ENCODE data around the gene RAB3GAP2. TPM values are rescaled to one million over a fixed set of nuclear protein-coding genes. Genes with fewer than 3 reads are reported as not detected.
"Not testable (repeated sequence)": the region's sequence is repeated elsewhere in the genome, so short reads cannot be mapped to it uniquely, and the experiment has no call there.

Gene RAB3GAP2
- total RNA-seq, 3 donors from 2014 or later (not counting 1 experiment from before 2014, with no cell fraction given), result 47.3 to 52.7 (median 51.5) TPM

DNA sequence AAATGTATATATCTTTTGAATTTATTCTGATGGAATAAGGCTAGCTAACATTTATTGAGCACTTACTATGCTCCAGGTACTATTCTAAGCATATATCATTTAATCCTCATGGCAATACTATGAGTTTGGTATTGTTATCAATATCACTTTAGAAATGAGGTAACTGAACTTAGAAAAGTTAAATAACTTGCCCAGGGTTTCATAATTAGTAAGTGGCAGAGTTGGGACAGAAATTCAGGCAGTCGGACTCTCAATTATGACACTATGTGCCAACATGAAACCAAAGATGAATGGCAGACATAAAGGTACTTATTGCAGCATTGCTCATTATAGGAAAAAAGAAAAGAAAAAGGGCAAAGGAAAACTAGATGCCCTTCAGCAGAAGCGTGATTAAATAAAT is 48.2 kb downstream of the RAB3GAP2 start:
- TF ChIP-seq, protein P1, sequence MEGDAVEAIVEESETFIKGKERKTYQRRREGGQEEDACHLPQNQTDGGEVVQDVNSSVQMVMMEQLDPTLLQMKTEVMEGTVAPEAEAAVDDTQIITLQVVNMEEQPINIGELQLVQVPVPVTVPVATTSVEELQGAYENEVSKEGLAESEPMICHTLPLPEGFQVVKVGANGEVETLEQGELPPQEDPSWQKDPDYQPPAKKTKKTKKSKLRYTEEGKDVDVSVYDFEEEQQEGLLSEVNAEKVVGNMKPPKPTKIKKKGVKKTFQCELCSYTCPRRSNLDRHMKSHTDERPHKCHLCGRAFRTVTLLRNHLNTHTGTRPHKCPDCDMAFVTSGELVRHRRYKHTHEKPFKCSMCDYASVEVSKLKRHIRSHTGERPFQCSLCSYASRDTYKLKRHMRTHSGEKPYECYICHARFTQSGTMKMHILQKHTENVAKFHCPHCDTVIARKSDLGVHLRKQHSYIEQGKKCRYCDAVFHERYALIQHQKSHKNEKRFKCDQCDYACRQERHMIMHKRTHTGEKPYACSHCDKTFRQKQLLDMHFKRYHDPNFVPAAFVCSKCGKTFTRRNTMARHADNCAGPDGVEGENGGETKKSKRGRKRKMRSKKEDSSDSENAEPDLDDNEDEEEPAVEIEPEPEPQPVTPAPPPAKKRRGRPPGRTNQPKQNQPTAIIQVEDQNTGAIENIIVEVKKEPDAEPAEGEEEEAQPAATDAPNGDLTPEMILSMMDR (IDR thresholded peaks at IDR 0.05), result no peak
- Mint-ChIP-seq H3K9me3 (no peaks in the 10 kb centered on the region), H3K27ac (peak overlapping the region in 1 of 2 donors; percentile 54), H3K4me3 (no peak overlapping the region), H3K36me3 (no peaks in the 10 kb centered on the region), H3K4me1 (peaks cover 56 to 69% of the 10 kb centered on the region in 2 donors), H3K27me3 (ENCODE audit: low read depth in 2 of 2) (no peaks in the 10 kb centered on the region)
- Histone ChIP-seq H3K9me3 (ENCODE audit: control insufficient read depth, insufficient read depth, low read length) (no peaks in the 10 kb centered on the region), H3K4me3 (ENCODE audit: low read length) (no peak overlapping the region), H3K36me3 (ENCODE audit: control insufficient read depth, insufficient read depth, low read length) (peaks cover 5% of the 10 kb centered on the region), H3K27me3 (ENCODE audit: control insufficient read depth, insufficient read depth, low read length) (no peaks in the 10 kb centered on the region), H3K4me1 (ENCODE audit: control insufficient read depth, insufficient read depth, low read length) (no peaks in the 10 kb centered on the region), H3K27ac (ENCODE audit: low read length) (no peak overlapping the region)
- ATAC-seq (no peak), DNase-seq (no peak)
- 91% methylated on average over 1 of the region's 2 CpGs for WGBS (ENCODE audit: insufficient coverage)
- intact Hi-C loops (cut with micrococcal nuclease), result no loop called here

DNA sequence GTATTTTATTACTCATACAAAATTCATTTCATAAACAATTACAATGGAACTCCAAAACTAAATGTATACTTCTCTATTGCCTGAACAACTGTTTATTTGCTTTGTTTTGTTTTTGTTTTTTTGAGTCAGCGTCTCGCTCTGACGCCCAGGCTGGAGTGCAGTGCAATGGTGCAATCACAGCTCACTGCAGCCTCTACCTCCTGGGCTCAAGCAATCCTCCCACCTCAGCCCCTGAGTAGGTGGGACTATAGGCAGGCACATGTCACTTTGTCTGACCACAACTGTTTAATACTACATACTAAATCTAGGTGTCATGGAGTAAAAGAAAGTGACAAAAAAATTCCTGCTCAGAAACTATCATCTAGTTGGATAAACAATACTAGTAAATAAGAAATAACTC is 49.3 kb downstream of the RAB3GAP2 start:
- Mint-ChIP-seq H3K36me3 (no peaks in the 10 kb centered on the region), H3K9me3 (no peaks in the 10 kb centered on the region), H3K27ac (no peak overlapping the region), H3K27me3 (ENCODE audit: low read depth in 2 of 2) (no peaks in the 10 kb centered on the region), H3K4me3 (no peak overlapping the region), H3K4me1 (peaks cover 51 to 60% of the 10 kb centered on the region in 2 donors)
- Histone ChIP-seq H3K27ac (ENCODE audit: low read length) (no peak overlapping the region), H3K4me3 (ENCODE audit: low read length) (no peak overlapping the region), H3K27me3 (ENCODE audit: control insufficient read depth, insufficient read depth, low read length) (no peaks in the 10 kb centered on the region), H3K36me3 (ENCODE audit: control insufficient read depth, insufficient read depth, low read length) (peaks cover 5% of the 10 kb centered on the region), H3K4me1 (ENCODE audit: control insufficient read depth, insufficient read depth, low read length) (no peaks in the 10 kb centered on the region), H3K9me3 (ENCODE audit: control insufficient read depth, insufficient read depth, low read length) (no peaks in the 10 kb centered on the region)
- no peak for ATAC-seq
- intact Hi-C loops (cut with micrococcal nuclease), result no loop called here
- no peak for DNase-seq
- TF ChIP-seq, protein P1 (IDR thresholded peaks at IDR 0.05), result no peak
- WGBS (ENCODE audit: insufficient coverage), result 79% methylated on average over 3 of the region's 3 CpGs

DNA sequence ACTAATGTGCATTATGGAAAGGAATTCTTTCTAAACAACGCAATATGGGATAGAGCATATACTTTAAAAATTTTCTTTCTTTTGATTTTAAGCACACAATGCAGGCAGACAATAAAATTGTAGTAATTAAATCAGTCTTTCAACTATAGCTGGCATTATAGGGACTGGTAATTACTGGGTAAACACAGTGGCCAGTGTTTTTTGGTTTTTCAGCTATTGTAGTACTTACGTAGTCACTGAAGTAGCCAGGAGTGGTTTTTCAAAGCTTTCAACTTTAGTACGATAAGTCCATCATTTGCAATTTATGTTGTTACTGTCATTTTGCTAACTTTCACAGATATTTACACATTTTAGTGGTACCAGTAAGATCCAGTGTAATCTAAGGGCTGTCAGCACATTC is 50.6 kb downstream of the RAB3GAP2 start:
- H3K27ac ChIP-seq (ENCODE audit: low read length), result no peak overlapping the region
- H3K4me1 ChIP-seq (ENCODE audit: control insufficient read depth, insufficient read depth, low read length), result no peaks in the 10 kb centered on the region
- H3K4me3 ChIP-seq (ENCODE audit: low read length), result no peak overlapping the region
- H3K27ac Mint-ChIP-seq, result peak overlapping the region in 1 of 2 donors; percentile 41
- peaks cover 2% of the 10 kb centered on the region for H3K36me3 ChIP-seq (ENCODE audit: control insufficient read depth, insufficient read depth, low read length)
- H3K36me3 Mint-ChIP-seq, result no peaks in the 10 kb centered on the region
- H3K4me1 Mint-ChIP-seq, result peaks cover 46 to 47% of the 10 kb centered on the region in 2 donors
- H3K9me3 Mint-ChIP-seq, result no peaks in the 10 kb centered on the region
- 96% methylated on average over 2 of the region's 3 CpGs for WGBS (ENCODE audit: insufficient coverage)
- no peaks in the 10 kb centered on the region for H3K9me3 ChIP-seq (ENCODE audit: control insufficient read depth, insufficient read depth, low read length)
- H3K27me3 ChIP-seq (ENCODE audit: control insufficient read depth, insufficient read depth, low read length), result no peaks in the 10 kb centered on the region
- no peak overlapping the region for H3K4me3 Mint-ChIP-seq
- DNase-seq, result no peak
- ATAC-seq, result no peak
- TF ChIP-seq, protein P1 (IDR thresholded peaks at IDR 0.05), result no peak
- intact Hi-C loops (cut with micrococcal nuclease), result no loop called here
- H3K27me3 Mint-ChIP-seq (ENCODE audit: low read depth in 2 of 2), result no peaks in the 10 kb centered on the region

DNA sequence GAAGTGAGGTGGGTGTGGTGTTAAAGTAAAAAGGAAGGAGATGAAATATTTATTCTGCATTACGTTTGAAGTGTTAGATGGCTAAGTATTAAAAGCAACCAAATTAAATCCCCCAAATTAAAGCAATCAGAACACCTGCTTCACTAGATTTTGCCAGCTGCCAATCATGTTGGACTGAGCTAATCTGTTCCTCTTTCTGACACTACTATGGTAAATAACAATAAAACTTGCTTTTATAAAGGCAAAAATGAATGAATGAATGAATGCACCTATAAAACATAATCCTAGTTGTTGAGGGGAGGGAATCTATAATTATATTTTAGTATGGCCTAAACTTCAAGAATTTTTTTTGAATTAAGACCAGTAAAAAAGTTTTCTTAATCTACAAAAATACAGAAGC is 51.0 kb downstream of the RAB3GAP2 start:
- TF ChIP-seq, protein P1 (IDR thresholded peaks at IDR 0.05), result no peak
- Mint-ChIP-seq H3K4me3 (no peak overlapping the region), H3K36me3 (no peaks in the 10 kb centered on the region), H3K27ac (peak overlapping the region in 1 of 2 donors; percentile 41), H3K27me3 (ENCODE audit: low read depth in 2 of 2) (no peaks in the 10 kb centered on the region), H3K9me3 (no peaks in the 10 kb centered on the region), H3K4me1 (peaks cover 42 to 43% of the 10 kb centered on the region in 2 donors)
- no peaks in the 10 kb centered on the region for H3K36me3 ChIP-seq (ENCODE audit: control insufficient read depth, insufficient read depth, low read length)
- H3K9me3 ChIP-seq (ENCODE audit: control insufficient read depth, insufficient read depth, low read length), result no peaks in the 10 kb centered on the region
- no peak overlapping the region for H3K27ac ChIP-seq (ENCODE audit: low read length)
- intact Hi-C loops (cut with micrococcal nuclease), result no loop called here
- H3K4me1 ChIP-seq (ENCODE audit: control insufficient read depth, insufficient read depth, low read length), result no peaks in the 10 kb centered on the region
- DNase-seq, result no peak
- H3K4me3 ChIP-seq (ENCODE audit: low read length), result no peak overlapping the region
- no peaks in the 10 kb centered on the region for H3K27me3 ChIP-seq (ENCODE audit: control insufficient read depth, insufficient read depth, low read length)
- ATAC-seq, result no peak
- WGBS (ENCODE audit: insufficient coverage), result no CpG with 5 or more reads among the region's 1 CpG

DNA sequence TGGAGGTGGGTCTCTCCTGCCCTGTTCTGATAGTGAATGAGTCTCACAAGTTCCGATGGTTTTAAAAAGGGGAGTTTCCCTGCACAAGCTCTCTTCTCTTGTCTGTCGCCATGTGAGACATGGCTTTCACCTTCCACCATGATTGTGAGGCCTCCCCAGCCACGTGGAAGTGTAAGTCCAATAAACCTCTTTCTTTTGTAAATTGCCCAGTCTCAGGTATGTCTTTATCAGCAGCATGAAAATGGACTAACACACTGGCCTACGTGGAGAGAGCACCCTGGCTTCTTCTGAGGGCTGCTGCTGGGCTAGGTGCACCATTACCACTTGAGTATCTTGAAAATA is 51.6 kb downstream of the RAB3GAP2 start:
- H3K4me1 ChIP-seq (ENCODE audit: control insufficient read depth, insufficient read depth, low read length); H3K36me3 Mint-ChIP-seq; H3K9me3 ChIP-seq (ENCODE audit: control insufficient read depth, insufficient read depth, low read length); intact Hi-C loops (cut with micrococcal nuclease); H3K4me3 Mint-ChIP-seq; ATAC-seq; H3K9me3 Mint-ChIP-seq; H3K27me3 ChIP-seq (ENCODE audit: control insufficient read depth, insufficient read depth, low read length); H3K36me3 ChIP-seq (ENCODE audit: control insufficient read depth, insufficient read depth, low read length); H3K27me3 Mint-ChIP-seq (ENCODE audit: low read depth in 2 of 2); DNase-seq; H3K27ac ChIP-seq (ENCODE audit: low read length); H3K4me3 ChIP-seq (ENCODE audit: low read length): not testable (repeated sequence)
- WGBS (ENCODE audit: insufficient coverage), result 88% methylated on average over 4 of the region's 4 CpGs
- Mint-ChIP-seq H3K27ac (peak overlapping the region in 1 of 2 donors; percentile 41), H3K4me1 (peaks cover 36 to 37% of the 10 kb centered on the region in 2 donors)
